SKM-1 treated with dmso at 0.1 percent for 144 hours (cell line): ENCODE results near the gene ST7.

ENCODE experiments used
- DNase-seq: peaks from one replicate; lab custom pipeline; 2025; ENCODE audit not compliant: unreplicated experiment; lab: John Stamatoyannopoulos, UW

The ST7 gene

DNA sequence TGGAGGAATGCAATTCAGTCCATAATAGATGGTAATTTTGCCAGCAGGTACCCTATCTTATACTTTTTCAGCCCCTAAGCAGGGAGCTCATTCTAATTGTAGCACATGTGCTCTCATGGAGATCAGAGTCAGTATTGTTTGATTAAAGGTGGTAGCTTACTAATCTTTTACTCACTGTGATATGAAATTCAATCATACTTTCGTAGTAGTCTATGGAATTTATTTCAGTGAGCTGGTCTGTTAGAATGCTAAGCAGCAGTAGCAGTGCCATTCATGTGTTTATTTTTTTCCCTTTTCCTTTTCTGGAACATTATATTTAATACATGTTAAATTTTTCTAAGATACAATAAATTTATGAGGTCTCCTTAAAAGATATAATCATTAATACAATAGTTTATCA lies 109.0 kb downstream of the ST7 start:
- no peak for DNase-seq

DNA sequence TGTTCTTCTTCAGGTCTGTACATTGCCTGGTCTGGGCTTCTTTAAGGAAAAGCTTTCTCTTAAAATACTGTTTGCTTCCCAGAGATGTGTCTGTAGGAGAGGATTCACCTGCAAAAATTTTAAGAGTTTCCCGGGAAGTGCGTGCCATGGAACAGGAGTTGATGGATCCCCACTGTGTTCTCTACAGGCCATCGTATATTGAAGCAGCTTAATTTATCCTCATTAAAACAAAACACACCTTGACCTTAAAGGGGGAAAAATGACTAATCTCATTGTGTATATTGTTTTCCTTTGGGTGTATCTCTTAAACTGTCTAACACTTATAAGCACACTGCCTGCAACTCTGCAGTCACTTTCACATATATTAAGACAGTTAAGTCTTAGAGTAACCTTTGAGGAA lies 111.4 kb downstream of the ST7 start:
- no peak for DNase-seq

DNA sequence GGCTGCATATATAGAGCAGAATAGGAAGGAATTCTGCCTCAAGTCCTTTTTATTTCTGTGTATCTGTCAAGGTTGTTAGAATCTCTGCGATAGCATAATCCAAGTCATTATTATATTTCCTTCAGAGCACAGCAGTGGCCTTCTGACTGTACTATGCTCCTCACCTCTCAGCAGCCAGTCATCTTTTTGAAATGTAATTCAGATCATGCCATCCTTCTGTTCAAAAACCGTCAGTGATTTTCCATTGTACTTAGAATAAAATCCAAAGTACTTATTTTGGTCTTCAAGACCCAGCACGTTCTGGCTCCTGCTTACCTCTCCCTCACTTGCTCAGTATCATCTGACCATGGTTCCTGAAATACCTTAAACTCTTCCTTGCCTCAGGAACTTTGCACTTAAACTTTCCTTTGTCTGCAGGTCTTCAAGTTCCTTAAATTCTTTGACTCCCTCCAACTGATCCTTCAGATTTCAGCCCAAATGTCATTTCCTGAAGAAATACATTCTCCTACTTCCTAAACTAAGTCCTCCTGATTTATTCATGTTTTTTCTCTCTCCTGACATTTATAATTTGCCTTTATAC lies 112.4 kb downstream of the ST7 start:
- no peak for DNase-seq

DNA sequence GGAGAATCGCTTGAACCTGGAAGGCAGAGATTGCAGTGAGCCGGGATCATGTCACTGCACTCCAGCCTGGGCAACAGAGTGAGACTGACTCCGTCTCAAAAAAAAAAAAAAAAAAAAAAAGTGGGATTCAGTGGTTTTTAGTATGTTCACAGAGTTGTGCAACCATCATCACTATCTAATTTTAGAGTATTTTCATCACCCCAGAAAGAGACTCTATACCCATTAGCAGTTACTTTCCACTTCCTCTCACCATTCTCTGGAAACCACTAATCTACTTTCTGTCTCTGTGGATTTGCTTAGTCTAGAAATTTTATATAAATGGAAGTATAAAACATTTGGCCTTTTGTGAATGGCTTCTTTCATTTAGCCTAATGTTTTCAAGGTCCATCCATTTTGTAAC lies 113.4 kb downstream of the ST7 start:
- DNase-seq, result peak; percentile 83

DNA sequence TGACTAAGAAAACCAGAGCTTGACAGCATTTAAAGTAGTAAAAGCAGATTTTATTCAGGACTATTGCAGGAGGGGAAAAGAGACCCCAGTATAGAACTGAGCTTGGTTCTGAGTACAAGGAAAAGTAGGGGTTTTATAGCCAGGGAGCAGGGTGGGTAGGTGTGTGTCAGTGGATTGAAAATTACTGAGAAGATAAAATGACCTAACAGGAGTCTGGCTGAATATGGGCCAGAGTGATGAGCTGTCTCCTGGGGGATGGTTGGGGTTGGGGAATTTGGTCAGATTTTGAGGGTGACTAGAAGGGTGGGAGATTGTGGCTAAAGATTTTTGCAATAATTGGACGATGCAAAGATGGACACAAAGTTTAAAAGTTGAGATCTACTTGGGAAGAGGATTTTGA lies 114.0 kb downstream of the ST7 start:
- DNase-seq, result no peak

DNA sequence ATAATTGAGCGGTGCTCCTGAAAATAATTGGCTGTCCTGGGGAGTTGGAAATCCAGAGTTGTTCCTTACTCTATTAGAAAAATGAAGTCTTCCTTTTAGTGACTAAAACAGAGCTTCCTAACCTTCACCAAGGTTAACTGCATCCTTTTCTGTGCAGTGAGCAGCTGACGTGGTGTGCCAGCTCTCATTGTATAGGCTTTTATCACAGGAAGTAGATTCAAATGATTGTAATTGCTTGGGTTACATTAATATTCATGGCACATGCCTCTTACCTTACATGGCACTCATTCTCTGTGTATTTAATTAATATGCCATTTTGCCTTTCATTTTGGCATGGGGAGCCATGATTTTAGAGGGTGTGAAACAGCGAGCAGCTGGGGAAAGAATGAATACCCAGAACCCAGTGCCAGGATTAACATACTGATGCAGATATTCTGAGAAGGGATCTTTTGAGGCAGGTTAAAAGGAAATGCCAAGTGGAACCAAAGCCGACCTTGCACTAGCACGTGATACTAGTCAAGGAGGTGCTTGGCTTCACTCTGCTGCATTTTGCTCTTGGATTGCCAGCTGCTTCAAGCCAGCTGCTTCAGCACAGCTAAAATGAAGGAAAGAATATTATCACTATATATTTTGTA lies 115.3 kb downstream of the ST7 start:
- no peak for DNase-seq

DNA sequence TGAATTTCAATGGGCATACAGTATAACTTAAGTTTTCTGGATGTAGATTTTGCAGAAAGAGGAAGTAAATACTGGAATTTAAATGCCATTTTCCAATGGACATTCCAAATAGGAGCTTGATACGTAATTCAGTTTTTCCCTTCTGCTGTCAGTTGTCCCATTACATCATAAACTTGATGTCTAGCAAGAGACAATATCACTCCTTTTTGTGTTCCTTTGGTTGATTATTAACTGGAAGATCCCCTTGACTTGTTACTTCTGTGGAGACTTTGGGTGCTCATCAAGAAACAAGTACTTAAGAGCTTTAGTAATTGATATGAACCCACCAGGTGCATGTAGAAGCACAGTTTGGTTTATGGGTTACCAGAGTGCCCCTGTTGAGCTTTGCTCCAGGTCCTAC lies 116.1 kb downstream of the ST7 start:
- no peak for DNase-seq

DNA sequence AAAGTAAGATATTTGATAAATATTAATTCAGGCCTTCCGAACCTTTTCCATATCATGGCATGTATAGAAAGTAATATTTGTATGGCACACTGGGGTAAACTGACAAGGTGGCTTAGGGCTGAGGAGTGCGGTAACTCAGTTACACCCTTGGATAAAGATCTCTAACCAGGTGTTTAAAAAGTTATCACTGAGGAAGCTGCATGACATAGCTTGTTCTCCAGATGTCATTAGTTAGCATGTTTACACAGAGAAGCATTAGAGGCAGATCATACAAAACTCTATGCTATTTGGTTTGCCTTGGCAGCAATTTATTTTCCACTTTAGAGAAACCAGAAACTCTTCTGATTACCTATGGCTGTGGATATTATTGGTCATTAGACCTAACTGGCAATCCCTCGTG lies 118.2 kb downstream of the ST7 start:
- DNase-seq, result no peak

DNA sequence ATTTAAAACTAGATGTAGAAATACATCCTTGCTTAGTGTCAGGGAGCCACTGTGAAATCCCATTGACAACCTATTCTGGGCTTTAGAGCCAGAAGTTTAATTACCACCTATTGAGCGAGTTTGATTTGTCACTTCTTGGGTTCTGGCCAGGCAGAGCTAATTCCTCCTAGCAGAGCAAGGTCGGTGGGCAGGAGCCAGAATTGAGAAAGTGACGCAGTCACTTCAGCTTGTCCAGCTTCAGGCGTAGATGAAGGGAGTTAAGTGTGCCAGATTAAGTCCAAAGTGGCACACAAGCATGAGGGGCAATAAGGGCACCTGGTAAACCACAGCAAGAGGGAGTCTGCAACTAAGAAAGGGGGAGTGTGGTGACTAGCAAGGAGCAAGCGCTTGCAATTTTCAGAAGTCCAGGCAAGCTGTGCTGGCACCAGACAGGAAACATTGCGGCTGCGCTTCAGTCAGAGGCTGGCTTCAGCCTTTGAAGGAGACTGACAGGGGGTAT lies 119.4 kb downstream of the ST7 start:
- DNase-seq, result no peak

DNA sequence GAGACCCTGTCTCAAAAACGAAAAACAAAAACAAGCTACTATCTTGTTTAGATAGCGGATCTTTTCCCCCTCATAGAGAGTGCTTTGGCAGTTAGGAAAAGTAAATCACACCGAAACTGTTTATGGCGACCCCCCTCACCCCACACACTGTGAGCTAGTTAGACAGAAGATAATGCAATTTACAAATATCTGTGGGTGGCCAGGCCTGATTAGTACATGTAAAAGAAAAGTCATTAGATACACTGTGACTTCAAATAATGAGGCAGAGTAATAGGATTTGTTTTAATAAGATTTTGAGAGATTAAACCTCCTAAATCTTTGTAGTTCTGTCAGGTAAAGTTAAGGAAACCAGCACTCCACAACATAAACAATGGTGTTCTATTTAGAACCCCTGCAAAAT lies 121.1 kb downstream of the ST7 start:
- no peak for DNase-seq

DNA sequence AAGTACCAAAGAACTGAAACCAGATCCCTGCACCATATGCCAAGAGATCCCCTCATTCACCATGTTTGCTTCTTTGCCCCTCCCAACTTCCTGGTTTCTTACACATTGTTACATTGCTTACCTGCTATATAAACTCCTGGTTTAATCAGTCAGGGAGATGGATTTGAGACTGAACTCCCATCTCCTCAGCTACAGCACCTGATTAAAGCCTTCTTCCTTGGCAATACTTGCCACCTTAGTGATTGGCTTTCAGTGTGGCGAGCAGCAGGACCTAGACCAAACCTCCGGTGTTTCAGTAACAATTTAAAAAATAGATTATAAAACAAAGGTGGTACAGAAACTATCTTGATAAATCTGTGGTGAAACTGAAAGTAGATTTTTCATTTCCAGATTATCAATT lies 122.6 kb downstream of the ST7 start:
- no peak for DNase-seq

DNA sequence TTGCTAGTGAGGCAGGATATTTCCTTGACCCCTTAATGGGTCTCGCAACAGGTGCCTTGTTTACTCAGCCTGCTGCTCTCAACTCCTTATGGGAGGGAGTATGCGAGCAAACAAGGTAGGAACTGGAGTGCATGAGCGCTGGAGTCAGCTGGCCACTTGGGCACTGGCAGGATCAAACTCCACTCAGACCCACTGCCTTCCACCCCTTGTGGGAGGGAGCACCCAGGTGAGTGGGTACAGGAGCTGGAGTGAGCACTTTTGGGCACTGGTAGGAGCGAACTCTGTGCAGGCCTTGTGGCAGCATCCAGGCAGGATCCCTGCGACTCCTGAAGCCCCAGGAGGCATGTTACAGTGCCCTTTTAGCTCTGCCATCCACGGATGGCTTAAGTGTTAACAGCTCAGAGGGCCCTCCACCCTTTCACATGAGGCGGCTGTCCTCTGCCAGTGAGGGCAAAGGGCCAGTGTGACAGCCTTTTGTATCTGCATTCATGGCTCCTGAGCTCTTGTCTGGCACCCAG lies 123.2 kb downstream of the ST7 start:
- DNase-seq, result no peak

DNA sequence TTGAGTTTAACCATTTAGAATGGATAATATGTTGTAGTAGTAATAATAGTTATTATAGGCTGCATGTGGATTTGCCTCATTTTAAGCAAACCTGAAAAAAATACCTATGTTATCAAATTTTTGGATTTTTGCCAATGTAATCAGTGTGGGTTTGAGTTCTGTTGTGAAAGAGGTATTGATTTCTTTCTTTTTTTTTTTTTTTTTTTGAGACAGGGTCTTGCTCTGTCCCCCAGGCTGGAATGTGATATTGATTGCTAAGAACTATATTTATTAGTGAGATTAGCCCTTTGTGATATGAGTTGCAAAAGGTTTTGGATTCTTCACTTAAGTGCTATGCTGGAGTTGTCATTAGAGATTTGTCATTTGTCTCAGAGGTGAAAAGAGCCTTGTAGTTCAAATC lies 124.4 kb downstream of the ST7 start:
- DNase-seq, result no peak

DNA sequence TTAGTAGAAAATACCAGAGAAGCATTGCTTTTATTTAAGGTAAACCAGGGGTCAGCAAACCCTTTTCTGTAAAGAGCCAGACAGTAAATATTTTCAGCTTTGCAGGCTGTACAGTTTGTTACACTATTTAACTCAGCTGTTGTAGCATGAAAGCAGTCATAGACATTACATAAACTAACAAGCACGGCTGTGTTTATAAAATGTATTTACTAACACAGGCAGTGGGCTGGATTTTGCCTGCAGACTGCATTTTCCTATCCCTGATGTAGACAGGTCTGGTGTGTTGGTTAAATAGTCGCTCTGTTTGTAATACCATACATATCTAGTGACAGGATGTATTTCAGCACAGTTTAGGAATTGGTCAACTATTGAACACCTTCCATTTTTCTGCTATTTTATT lies 129.3 kb downstream of the ST7 start:
- no peak for DNase-seq

DNA sequence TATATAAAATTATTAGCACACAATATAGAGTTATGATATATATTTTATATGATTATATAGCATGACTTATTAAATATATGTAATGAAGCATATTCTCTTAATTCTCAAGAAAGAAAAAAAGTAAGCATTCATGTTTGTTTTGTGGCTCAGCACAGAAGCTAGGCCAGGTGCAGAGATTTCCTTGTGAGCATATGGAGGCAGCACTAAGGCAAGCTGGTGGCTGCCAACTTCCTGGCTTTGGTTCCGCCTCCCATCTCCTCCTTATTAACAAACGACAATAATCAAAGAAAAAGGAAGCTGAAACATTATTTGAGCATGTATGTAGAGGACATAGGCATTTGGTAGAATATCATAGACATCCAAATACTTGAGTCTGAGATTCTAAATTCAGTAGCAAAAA lies 130.3 kb downstream of the ST7 start:
- DNase-seq, result no peak

DNA sequence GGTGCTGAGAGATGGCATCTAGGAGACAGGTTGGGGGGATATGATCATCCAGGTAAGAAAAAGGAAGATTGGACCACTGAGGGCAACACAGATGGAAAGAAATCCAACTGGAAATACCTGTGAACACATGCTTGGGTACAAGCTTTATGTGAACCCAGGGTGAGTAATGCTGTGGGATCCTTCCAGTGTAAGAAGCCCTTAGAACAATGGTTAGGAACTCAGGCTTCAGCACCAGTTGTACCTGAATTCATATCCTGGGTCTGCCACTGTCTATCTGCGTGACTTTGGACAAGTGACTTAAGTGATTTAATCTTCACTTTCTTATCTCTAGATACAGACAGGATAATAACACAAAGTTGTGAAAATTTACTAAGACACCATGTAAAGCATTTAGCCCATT lies 131.0 kb downstream of the ST7 start:
- no peak for DNase-seq

DNA sequence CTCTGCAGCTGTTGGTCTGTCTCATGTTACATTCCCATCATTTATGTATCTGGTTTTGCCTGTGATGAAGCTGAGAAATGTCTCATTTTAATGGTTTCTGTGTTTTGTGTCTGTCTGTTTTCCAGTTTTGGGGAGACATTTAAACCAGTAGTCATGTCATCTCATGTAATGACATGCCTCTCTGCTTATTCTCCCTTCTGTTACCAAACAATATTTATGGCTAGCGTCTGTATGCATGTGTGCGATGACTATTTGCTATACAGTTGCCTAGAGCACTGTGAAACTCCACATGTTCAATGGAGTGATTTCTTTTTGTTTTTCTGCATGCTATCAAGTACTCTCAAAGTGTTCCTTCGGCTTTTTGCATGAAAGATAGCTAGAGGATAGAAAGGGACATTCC lies 132.0 kb downstream of the ST7 start:
- no peak for DNase-seq

DNA sequence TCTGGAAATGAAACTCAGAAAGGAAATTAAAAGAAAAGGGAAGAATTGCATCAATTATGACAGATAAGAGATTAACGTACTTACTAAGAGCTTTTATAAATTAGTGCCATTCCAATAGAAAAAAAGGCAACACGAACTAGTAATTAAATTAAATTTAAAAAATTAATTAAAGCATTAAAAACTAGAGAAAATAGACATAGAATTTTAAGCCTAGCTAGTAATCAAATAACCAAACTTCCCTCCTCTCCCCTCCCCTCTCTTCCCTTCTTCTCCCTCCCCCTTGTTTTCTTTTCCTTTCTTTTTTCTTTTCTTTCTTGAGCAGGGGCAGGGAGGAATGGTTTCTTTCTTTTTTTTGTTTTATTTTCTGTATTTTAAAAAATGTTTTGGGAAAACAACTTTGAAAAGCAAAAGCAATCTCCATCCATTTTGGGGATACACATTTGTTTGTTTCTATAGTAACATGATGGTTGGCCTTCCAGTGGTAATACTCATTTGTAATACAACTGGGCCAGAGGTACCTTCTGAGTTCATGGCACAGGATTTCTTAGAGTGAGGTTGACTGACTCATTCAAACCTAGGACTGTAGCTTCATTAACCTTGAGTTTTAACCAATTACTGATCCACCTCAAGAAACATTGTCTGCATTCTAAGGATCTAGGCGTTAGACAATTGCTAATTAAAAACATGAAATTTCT lies 132.6 kb downstream of the ST7 start:
- no peak for DNase-seq

DNA sequence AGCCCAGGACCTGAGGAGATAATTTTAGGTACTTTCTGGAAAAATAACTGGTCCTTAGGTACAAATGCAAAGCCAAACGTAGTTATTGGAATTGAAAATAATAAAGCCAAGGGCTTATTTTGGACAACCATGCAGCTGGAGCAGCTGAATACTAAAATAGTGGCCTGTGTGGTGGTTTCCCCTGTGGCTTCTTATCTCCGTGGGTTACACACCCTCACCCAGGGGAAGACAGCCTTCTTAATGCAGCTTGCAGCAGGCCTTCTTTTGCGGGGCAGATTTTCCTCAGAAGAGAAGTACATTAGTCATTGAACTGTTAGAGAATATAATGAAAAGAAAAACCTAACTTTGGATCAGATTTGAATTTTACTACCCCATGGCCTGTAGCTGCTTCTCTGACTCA lies 133.5 kb downstream of the ST7 start:
- DNase-seq, result no peak

DNA sequence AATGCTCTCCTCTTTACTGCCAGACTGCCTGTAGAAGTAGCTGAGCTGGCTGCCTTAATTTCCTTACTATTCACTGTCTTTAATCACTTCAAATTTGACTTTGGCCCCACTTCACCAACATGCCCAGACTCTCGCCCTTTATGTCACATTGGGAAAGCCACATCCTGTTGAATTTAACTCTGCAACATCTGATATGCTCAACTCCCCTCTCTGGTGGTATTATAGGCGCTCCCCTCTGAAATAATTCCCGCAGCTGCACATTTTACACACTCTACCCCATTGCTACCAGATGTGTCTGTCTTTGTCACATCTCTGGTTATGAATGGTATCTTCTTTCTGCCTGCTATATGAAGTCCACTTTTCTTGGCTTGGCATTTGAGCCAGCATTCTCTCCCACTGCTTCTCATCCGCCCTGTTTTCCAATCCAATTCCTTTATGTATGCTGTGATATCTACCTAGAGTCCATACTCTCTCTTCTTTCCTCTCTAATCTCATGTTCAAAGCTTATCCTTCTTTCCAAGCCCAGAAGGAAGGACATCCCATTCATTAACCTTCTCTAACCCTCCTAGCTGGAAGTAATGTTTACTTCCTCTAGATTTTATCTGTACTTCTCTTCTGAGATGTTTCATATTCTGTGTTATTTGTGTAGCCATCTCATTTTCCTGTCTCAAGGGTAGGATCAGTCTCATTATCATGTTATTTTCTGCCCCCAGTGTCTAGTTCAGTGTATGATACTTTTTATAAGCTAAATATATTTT lies 134.5 kb downstream of the ST7 start:
- no peak for DNase-seq

DNA sequence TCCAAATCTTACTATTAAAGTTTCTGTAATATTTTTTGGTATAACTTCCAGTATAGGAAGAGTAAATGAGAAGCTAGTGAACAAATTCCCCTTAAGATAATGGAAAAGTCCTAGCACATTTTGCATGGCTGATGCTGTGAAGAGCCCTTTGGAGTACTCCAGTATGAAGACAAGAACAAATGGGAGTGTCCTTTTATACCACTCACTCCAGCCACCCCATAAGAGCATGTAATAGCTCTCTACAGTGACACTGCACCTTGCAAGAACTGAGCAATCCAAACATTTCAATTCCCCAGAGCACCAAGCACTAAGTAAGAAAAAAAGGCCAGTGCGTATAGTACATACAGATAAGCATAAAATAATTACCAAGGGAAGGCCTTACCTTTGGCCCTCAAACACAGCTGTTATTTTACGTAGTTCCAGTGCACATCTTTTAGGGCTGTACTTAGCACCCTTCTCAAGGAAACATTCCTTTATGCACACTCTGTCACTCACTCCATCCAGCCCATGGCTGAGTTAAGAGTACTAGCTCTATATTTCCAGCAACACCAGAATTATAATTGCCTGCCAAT lies 135.4 kb downstream of the ST7 start:
- DNase-seq, result no peak
